Large intestine (tissue), 3 donors: ENCODE measurements around the gene GPR155. TPM values are rescaled to one million over a fixed set of nuclear protein-coding genes. Genes with fewer than 3 reads are reported as not detected.

Experiments
- DNase-seq, 2 donors: peaks; one replicate each; pipeline versions ENCODE4 v3.0.0 to v3.0.0-alpha.2; 2013
- H3K27ac ChIP-seq: one replicate; pipeline ENCODE4 v1.5.1; 2013; ENCODE audit warnings: low read length
- H3K27me3 ChIP-seq: 2 replicates; pipeline ENCODE4 v1.6.1; 2013; ENCODE audit warnings: low read length; ENCODE audit not compliant: control insufficient read depth, insufficient read depth
- H3K36me3 ChIP-seq: 2 replicates; pipeline ENCODE4 v1.6.1; 2013; ENCODE audit warnings: low read length; ENCODE audit not compliant: control insufficient read depth, insufficient read depth
- H3K4me1 ChIP-seq: one replicate; pipeline ENCODE4 v1.6.1; 2013; ENCODE audit warnings: low read length; ENCODE audit not compliant: control insufficient read depth, insufficient read depth
- H3K4me3 ChIP-seq: one replicate; pipeline ENCODE4 v1.5.1; 2013; ENCODE audit warnings: low read length
- H3K9me3 ChIP-seq: one replicate; pipeline ENCODE4 v1.6.1; 2013; ENCODE audit warnings: mild to moderate bottlenecking, low read depth, low read length, moderate library complexity; ENCODE audit not compliant: control insufficient read depth
- WGBS: methylation state at CpG from one replicate; pipeline ENCODE4 v1.1.5; 2013; ENCODE audit warnings: low lambda C conversion rate; ENCODE audit not compliant: insufficient coverage; 5-methylcytosine and 5-hydroxymethylcytosine counted together
- polyA plus RNA-seq: library from polyadenylated mRNA; unstranded; fragments of 120-200 nt; gene quantifications from one replicate; pipeline ENCODE4 v1.2.1, GENCODE V29; 2013

Gene GPR155
- polyA plus RNA-seq, 1 donor: 3.7 TPM

GRCh38 chr2:174477759-174478158 lies 9.1 kb downstream of the GPR155 start:
- no peak for DNase-seq
- no peaks in the 10 kb centered on the region for H3K4me1 ChIP-seq
- WGBS: no CpG with 5 or more reads among the region's 1 CpG

GRCh38 chr2:174473796-174474195 lies 13.0 kb downstream of the GPR155 start:
- Histone ChIP-seq H3K4me1 (no peaks in the 10 kb centered on the region), H3K27me3 (no peaks in the 10 kb centered on the region), H3K36me3 (no peaks in the 10 kb centered on the region), H3K4me3 (no peak overlapping the region), H3K9me3 (no peaks in the 10 kb centered on the region), H3K27ac (no peak overlapping the region)
- DNase-seq: no peak
- 66% methylated on average over 2 of the region's 3 CpGs for WGBS

More at GRCh38 chr2:174477759-174478158, 9.1 kb downstream of the GPR155 start:
- Histone ChIP-seq H3K36me3 (no peaks in the 10 kb centered on the region), H3K9me3 (no peaks in the 10 kb centered on the region), H3K27ac (no peak overlapping the region), H3K27me3 (no peaks in the 10 kb centered on the region), H3K4me3 (no peak overlapping the region)

- no peak for DNase-seq
- Histone ChIP-seq H3K4me1 (no peaks in the 10 kb centered on the region), H3K4me3 (no peak overlapping the region), H3K27ac (no peak overlapping the region), H3K9me3 (no peaks in the 10 kb centered on the region), H3K27me3 (peaks cover 2% of the 10 kb centered on the region), H3K36me3 (no peaks in the 10 kb centered on the region)
- no CpG with 5 or more reads among the region's 4 CpGs for WGBS
These were observed 21.5 kb downstream of the GPR155 start for GRCh38 chr2:174465327-174465726.

GRCh38 chr2:174461221-174461620 lies 25.6 kb downstream of the GPR155 start:
- 80% methylated on average over 1 of the region's 1 CpG for WGBS
- H3K9me3 ChIP-seq: no peaks in the 10 kb centered on the region
- H3K4me1 ChIP-seq: no peaks in the 10 kb centered on the region
- DNase-seq: no peak
- no peaks in the 10 kb centered on the region for H3K36me3 ChIP-seq
- peaks cover 2% of the 10 kb centered on the region for H3K27me3 ChIP-seq
- no peak overlapping the region for H3K4me3 ChIP-seq
- no peak overlapping the region for H3K27ac ChIP-seq

GRCh38 chr2:174454566-174454965 lies 32.3 kb downstream of the GPR155 start:
- H3K27me3 ChIP-seq: no peaks in the 10 kb centered on the region
- no peaks in the 10 kb centered on the region for H3K9me3 ChIP-seq
- DNase-seq: no peak
- WGBS: 62% methylated on average over 2 of the region's 2 CpGs
- H3K36me3 ChIP-seq: no peaks in the 10 kb centered on the region
- H3K4me3 ChIP-seq: no peak overlapping the region
- no peak overlapping the region for H3K27ac ChIP-seq
- no peaks in the 10 kb centered on the region for H3K4me1 ChIP-seq

GRCh38 chr2:174450021-174450816 lies 36.6 kb downstream of the GPR155 start:
- no peaks in the 10 kb centered on the region for H3K27me3 ChIP-seq
- 73% methylated on average over 2 of the region's 4 CpGs for WGBS
- no peak overlapping the region for H3K27ac ChIP-seq
- no peaks in the 10 kb centered on the region for H3K4me1 ChIP-seq
- DNase-seq: no peak
- no peaks in the 10 kb centered on the region for H3K36me3 ChIP-seq
- no peak overlapping the region for H3K4me3 ChIP-seq
- H3K9me3 ChIP-seq: no peaks in the 10 kb centered on the region

GRCh38 chr2:174449033-174449432 lies 37.8 kb downstream of the GPR155 start:
- no peaks in the 10 kb centered on the region for H3K27me3 ChIP-seq
- H3K27ac ChIP-seq: no peak overlapping the region
- H3K36me3 ChIP-seq: no peaks in the 10 kb centered on the region
- DNase-seq: no peak
- WGBS: 100% methylated on average over 1 of the region's 2 CpGs
- H3K9me3 ChIP-seq: no peaks in the 10 kb centered on the region
- H3K4me3 ChIP-seq: no peak overlapping the region
- no peaks in the 10 kb centered on the region for H3K4me1 ChIP-seq

GRCh38 chr2:174446531-174446930 lies 40.3 kb downstream of the GPR155 start:
- H3K36me3 ChIP-seq: no peaks in the 10 kb centered on the region
- H3K27me3 ChIP-seq: no peaks in the 10 kb centered on the region
- H3K9me3 ChIP-seq: no peaks in the 10 kb centered on the region
- WGBS: 83% methylated on average over 1 of the region's 4 CpGs
- DNase-seq: no peak
- no peaks in the 10 kb centered on the region for H3K4me1 ChIP-seq
- H3K4me3 ChIP-seq: no peak overlapping the region
- H3K27ac ChIP-seq: no peak overlapping the region

GRCh38 chr2:174445248-174445647 lies 41.6 kb downstream of the GPR155 start:
- no CpG with 5 or more reads among the region's 3 CpGs for WGBS
- no peaks in the 10 kb centered on the region for H3K27me3 ChIP-seq
- DNase-seq: no peak
- H3K36me3 ChIP-seq: no peaks in the 10 kb centered on the region
- no peak overlapping the region for H3K27ac ChIP-seq
- H3K4me1 ChIP-seq: no peaks in the 10 kb centered on the region
- no peaks in the 10 kb centered on the region for H3K9me3 ChIP-seq
- no peak overlapping the region for H3K4me3 ChIP-seq

GRCh38 chr2:174444761-174445160 lies 42.1 kb downstream of the GPR155 start:
- H3K27ac ChIP-seq: no peak overlapping the region
- no peak overlapping the region for H3K4me3 ChIP-seq
- H3K36me3 ChIP-seq: no peaks in the 10 kb centered on the region
- DNase-seq: no peak
- WGBS: 33% methylated on average over 1 of the region's 6 CpGs
- no peaks in the 10 kb centered on the region for H3K9me3 ChIP-seq
- H3K27me3 ChIP-seq: no peaks in the 10 kb centered on the region
- H3K4me1 ChIP-seq: no peaks in the 10 kb centered on the region
